Left hindlimb (tissue), 1 donor: ENCODE measurements around the gene U2SURP.
"Not testable (repeated sequence)": the region's sequence is repeated elsewhere in the genome, so short reads cannot be mapped to it uniquely, and the experiment has no call there.

Experiments
- DNase-seq: peaks from one replicate; pipeline ENCODE4 v3.0.0-alpha.2; 2018

The U2SURP gene

DNA sequence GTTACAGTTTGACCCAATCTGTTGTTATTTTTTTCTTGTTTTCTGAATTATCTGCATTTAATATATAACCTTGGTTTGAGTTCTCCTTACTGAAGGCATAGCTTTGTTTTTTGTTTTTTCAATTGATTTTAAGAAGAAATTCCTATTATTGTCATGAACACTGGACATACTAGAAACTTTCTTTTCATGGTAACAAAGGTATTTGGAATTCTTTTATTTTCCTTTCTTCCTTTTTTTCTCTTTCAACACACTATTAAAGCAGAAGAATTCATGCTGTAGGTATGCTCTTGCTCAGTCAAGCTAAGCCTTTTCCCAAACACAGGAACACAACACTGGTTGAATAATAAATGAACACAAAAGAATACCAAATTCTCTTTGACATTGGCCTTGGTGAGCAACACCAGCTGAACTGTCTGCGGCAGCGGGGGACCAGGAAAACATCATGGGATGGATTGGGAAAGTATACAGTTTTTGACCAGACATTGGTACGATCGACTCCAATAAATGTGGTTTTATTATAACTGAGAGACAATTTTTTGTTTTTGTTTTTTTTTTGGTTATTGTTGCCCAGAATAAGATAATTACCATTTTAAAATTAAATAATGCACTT, 23.1 kb downstream of the U2SURP start:
- no peak for DNase-seq

DNA sequence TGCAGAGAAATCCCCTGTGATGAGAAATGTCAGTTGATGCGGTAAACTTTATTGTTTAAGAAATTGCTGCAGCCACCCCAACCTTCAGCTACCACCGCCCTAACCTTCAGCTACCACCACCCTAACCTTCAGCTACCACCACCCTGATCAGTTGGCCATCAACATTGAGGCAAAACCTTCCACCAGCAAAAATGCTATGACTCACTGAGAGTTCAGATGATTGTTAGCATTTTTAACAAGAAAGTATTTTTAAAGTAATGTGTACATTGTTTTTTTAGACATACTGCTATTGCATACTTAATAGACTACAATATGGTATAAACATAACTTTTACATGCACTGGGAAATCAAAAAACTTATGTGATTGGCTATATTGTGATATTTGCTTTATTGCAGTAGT, 30.0 kb downstream of the U2SURP start:
- DNase-seq: no peak

DNA sequence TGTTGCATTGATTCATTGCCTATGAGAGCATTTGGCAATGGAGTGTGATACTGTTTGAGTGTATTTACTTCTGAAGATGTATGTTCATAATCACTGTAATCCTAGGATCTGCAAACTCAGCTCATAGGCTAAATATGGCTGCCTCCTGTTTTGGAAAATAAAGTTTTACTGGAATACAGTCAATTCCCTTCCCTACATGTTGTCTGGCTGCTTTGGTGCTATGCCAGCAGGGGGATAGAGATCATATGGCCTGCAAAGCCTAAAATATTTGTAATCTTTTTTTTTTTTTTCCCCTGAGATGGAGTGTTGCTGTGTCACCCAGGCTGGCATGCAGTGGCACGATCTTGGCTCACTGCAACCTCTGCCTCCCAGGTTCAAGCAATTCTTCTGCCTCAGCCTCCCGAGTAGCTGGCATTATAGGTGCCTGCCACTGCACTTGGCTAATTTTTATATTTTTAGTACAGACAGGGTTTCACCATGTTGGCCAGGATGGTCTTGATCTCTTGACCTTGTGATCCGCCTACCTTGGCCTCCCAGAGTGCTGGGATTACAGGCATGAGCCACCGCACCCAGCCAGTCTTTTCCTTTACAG, 30.5 kb downstream of the U2SURP start:
- not testable (repeated sequence) for DNase-seq

DNA sequence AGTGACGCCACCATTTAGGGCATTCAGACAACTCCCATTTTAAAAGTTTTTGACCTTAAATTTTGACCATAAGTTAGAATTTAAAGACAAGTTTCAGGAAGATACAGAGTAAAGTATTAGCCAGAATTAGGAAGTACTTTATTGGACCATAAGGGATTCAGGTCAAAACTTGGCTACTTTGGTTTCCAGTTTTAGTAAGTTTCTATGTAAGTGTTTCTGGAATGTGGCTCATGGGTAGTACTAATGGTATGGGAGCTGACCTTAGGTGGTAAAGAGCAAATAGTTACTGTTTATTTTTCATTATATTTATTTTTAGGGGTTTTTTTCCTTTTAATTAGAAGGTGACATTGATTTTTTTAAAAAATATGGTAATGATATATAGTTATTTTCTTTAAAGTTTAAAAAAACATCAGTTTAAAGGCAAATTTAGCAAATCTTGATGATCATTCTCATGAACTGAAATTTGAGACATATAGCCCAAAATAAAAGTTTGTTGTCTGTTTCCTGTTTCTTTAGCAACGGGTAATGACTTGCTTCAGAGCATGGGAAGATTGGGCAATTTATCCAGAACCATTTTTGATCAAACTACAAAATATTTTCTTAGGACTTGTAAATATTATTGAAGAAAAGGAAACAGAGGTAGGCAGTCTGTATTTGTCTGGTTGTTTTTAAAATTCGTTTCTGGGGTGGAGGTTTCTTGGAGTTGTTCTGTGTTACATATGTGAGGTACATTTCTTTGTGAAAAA, 34.3 kb downstream of the U2SURP start:
- DNase-seq: no peak

DNA sequence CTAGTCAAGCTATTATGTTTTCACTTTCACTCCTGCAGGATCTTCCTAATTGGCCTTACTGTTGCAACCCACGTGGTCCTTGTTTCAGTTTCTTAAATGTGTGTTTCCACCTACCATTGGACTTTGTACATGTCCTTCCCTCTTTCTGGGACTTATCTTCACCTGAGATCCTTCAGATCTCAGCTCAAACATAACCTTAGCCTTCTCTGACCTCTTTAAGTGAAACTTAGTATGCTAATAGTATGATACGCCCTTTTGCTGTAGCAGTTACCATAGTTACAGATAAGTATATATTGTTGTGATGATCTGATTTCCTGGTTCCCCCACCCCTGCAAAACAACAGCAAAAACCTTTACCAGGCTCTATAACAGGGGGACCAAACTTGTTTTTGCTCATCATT, 35.2 kb downstream of the U2SURP start:
- DNase-seq: no peak

DNA sequence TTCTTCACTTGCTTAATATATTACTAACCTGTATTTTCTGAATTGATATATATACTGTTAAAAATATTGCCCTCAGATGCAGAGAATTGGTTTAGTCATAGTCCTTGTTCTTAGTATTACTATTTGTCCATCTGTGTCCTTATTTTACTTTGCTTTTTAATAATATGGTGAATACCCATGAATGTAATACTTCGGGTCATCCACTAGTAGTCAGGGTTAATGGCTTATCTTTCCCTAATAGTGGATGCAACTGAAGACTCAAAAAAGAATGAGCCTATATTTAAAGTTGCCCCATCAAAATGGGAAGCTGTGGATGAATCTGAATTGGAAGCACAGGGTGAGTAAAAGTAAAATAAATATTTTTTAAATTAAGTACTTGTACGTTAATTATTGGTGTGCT, 36.5 kb downstream of the U2SURP start:
- no peak for DNase-seq

DNA sequence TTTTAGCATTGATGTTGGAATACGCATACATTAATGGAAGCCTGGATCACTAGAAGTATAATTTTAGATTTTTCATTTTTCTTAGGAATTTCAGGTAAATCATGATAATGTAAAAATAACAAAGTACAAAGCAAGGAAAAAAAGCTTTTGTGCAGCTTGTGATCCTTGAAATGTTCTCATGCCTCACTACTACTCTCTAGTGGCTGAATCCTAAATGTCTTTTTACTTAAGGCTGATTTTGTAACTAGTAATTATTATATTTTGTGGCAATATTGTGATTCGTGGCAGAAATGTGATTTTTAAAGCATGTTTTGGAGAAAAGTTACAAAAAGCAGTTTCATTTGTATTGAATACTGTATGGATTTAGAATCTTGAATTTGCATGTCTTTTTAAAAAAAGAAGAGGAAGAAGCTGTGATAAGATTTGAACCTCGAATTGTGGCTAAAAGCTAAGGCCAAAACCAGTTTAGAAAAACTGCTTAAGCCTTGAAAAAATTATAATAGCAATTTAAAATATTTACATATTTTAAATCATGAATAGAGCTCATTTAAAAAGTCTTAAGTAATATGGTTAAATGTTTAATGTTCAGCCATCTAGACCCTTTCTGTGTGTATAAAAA, 39.0 kb downstream of the U2SURP start:
- no peak for DNase-seq

DNA sequence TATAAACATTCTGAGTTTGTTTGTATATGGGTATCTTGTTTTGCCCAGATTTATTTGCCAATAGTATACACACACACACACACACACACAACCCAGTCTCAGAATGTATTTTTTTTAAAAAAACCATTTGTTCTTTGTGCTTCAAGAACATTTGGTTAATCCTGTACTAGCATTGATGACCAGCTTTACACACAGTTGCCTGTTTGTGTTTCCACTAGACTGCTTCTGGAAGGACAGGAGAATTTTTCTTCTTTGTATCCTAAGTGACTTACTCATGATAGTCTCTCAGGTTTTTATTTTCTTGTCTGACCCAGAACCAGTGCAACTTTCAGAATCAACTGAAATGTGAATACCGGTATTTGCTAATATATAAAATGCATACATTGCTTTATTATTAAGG, 40.5 kb downstream of the U2SURP start:
- no peak for DNase-seq

DNA sequence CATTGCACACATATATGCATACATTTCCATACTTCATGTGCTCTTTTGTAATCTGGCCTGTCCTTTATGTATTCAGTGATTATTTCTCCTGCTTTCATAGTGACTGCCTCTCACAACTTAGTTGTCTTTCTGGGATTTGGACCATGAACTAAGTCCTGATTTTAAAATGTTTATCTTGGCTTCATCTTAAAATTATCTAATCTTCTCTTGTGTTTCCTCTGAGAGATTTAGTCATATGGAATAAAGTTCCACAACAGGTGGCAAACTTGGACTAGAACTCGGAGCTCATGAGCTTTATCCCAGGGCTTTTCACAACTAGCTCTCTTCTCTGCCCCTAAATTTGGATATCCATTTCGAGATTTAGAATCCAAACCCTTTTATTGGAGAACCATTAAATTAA, 44.3 kb downstream of the U2SURP start:
- no peak for DNase-seq

DNA sequence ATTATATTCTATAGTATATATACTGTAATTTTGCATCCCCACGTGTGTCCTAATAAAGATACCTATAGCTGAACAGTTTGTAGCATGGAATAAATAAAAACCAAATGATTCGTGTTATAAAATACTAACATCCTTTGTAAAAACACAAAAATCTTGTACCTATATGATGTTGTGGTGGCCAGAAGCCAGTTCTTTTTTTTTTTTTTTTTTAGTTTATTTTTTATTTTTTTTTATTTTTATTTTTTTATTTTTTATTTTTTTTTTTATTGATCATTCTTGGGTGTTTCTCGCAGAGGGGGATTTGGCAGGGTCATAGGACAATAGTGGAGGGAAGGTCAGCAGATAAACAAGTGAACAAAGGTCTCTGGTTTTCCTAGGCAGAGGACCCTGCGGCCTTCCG, 44.7 kb downstream of the U2SURP start:
- not testable (repeated sequence) for DNase-seq

DNA sequence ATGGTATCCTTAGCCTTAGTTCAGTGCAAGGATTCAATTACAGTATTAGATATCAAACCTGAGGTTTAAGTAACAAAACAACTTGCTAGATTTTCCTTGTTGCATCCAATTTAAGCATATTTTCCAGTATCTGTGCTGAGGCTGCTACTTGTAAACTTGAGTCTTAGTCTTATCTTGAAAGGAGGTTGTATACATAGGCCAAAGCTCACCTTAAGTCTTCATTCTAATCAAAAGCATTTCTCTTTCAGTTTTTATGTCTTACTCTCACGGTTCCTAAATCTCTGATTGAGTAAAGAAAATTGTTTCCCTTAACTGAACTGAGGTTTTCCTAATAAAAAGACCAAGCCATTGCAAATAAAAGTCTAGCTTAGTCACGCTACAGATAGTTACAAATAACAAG, 52.6 kb downstream of the U2SURP start:
- no peak for DNase-seq

DNA sequence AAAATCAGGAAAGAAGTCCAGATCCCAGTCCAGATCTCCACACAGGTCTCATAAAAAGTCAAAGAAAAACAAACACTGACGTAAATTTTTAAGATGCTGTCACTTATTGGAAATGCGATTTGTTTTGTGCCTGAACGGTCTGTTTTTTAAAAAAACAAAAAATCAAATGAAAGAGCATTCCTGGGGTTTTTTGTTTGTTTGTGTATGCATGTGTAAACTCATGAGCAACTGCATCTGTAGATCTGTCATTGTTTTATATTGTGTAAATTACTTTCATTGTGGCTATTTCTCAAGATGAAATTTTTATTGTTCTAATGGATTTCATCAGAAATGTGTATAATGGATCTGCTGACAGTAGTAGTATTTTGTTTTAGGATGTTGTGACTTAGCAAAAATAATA, 55.0 kb downstream of the U2SURP start:
- no peak for DNase-seq

DNA sequence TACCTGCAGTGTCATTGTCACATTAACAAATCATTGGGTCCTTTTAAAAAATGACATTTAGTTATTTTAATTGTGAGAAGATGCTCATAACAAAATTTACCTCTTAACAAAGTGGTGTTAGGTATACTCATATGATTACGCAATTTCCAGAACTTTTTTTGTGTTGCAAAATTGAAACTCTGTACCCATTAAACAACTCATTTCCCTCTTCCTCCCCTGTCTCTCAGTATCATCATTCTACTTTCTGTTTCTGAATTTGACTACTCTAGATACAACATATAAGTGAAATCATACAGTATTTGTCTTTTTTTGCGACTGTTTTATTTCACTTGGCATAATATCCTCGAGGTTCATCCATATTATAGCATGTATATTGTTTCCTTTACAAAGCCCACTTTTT, 59.5 kb downstream of the U2SURP start:
- DNase-seq: no peak

DNA sequence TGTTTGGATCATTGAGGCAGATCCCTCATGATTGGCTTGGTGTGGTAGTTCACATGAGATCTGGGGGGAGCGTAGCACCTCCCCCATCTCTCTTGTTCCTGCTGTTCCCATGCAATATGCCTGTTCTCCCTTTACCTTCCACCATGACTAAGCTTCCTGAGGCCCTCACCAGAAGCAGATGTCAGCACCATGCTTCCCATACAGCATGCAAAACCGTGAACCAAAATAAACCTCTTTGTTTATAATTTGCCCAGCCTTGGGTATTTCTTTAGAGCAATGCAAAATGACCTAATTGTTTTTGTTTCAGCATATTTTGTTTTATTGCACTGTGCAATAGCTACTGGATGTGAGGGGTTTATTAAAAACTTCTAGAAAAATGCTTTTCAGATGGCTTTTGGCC, 61.6 kb downstream of the U2SURP start:
- no peak for DNase-seq

DNA sequence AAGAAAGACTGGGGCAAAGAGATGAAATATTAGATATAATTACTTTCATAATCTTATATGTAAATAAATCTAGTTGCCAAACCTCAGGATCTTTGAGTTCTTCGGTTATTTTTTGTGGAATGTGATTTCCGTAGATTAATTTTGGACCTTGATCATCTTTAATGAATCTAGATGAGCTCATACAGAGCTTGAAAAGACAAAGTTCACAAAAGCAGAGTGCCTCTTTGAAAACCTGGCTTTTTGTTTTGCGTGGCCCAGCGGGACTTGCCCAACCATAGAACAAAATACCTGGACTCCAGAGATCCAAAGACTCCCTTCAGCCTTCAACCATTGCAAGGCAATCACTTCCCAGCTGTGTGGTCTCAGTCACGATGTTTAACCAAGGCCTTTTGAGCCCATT, 63.4 kb downstream of the U2SURP start:
- no peak for DNase-seq

DNA sequence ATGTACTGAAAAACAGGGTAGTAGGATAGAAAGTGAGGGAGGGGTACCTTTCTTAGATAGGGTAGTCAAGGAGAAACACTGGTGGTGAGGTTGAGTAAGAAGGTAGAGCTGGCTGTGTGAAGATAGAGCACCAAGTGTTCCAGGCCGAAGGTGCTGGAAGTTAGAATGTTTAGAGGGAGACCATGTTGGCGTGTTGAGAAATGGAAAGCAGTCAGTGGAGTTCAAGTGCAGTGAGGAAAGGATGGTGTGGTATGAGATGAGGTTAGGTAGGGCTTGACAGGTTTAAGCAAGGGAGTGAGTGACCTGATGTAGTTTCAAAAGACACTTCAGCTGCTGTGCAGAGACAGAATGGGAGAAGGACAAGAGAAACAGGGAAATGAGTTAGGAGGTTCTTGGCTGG, 64.0 kb downstream of the U2SURP start:
- no peak for DNase-seq

DNA sequence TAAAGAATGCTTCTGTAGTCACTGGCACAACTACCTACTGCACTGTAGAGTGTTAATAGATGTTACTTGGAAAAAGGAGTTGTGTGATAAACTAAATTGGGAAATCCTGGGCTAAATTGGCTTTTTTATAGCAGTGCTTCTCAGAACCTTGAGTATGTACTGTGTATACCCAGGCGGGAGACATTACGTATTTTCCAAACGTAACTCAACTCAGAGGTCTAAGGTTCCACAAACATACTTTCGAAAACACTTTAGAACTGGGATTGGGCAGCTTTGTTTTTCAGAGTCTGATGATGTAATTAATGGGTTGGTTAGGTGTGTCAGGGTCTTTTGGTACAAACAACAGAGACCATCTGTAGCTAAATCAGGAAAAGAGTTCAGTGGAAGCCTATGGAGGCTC, 64.7 kb downstream of the U2SURP start:
- no peak for DNase-seq

DNA sequence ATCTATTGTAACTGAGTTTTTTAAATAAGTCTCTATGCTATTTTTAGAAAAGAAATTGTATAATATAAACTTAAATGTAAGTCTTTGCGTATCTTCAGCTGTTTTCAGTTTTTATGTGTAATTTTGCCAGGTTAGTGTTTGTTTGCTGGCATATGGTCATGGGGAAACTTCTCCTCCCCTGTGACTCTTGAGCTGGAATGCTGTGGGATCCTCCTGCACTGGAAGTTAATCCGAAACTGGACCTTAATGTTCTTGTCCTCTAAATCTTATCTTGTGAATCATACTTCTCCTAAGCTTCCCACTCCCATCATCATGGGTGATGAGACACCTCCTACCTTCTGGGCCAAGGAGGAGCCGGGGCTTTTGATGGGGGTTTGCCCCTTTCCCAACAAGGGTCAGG, 65.8 kb downstream of the U2SURP start:
- DNase-seq: no peak

DNA sequence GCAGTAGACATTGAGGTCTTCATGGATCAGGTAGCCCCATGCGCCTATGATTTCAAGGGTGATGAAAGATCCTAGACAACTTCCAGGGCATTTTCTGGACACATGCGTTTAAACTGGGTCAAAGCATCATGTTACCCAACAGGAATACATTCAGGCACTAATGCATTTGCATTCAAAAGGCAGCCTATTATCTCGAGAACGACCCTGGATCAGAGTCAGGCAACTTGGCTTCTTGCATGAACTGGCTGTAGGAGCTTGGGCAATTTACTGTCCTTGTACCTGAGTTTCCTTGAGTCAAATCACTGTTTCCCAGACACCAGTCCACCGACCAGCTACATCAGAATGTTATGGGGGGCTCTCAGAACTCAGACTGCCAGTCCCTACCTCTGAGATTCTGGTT, 66.7 kb downstream of the U2SURP start:
- DNase-seq: no peak

DNA sequence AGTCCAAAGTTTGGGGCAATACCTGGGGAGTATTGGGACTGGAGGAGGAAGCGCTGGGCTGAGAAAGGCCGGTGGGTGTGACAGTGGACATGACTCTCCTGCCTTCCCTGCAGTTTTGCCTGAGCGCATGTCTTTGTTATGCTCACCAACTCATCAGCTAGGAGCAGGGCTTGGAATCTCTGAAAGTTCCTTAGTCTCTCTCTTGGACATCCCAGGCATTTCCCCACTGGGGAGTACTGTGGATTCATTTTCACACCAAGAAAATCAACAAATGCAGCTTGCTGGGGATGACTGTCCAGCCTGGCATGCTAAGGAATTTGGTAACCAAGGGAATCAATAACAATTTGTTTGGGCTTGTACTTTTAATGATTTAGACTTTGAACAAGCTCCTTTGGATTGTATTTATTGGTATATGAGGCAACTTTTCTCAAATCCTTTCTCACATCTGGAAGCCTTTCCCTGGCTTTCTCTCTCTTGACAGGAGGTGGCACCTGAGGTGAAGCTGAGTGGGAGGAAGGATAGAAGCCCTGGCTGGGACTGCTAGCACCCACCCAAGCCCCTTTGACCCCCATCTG, 69.7 kb downstream of the U2SURP start:
- DNase-seq: no peak

DNA sequence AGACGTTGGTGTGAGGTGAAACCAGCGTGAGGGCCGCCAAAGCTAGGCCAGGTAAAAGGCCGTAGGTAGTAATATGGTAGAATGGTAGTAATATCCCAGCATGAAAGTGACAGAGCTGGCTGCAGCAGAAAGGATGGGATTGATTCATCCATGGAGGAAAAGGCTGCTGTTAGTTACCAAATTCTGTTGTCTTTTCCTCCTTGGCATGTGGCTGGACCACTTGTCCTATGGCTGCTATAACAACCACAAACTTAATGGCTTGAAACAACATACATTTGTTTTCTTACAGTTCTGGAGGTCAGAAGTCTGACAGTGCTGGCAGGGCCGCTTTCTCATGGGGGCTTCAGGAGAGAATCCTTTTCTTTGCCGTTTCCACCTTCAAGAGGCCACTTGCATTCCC, 70.4 kb downstream of the U2SURP start:
- DNase-seq: no peak

DNA sequence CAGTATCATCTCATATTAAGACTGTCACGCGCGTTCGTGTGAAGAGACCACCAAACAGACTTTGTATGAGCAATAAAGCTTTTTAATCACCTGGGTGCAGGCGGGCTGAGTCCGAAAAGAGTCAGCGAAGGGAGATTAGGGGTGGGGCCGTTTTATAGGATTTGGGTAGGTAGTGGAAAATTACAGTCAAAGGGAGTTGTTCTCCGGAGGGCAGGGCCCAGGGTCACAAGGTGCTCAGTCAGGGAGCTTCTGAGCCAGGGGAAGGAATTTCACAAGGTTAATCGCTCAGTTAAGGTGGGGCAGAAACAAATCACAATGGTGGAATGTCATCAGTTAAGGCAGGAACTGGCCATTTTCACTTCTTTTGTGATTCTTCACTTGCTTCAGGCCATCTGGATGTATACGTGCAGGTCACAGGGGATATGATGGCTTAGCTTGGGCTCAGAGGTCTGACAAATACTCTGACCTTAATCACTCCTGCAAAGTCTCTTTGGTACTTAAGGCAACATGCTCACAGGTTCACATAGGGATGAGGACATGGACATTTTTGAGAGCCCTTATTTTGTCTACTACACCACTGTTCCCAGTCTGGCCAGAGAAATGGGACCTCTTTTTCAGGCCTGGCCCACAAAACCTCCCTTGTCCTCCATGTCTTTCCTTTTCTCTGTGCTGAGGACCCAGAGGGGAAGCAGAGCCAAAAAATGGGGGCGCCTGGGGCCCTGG, 71.1 kb downstream of the U2SURP start:
- not testable (repeated sequence) for DNase-seq

DNA sequence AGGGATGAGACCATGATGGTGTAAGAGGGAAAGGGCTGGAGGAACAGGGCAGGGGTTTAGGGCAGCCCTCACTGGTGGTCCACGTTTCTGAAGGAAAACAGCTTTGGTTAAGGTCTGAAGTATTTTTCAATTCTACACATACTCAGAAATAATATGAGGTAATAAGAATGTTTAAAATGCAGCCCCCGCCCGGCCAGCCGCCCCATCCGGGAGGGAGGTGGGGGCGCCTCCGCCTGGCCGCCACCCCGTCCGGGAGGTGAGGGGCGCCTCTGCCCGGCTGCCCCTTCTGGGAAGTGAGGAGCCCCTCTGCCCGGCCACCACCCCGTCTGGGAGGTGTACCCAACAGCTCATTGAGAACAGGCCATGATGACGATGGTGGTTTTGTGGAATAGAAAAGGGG, 72.2 kb downstream of the U2SURP start:
- DNase-seq: not testable (repeated sequence)
